H1 (cell line): ENCODE data around the gene IL23A.
"Not testable (repeated sequence)": the region's sequence is repeated elsewhere in the genome, so short reads cannot be mapped to it uniquely, and the experiment has no call there.

Source experiments
- CBX8 ChIP-seq: fragments of 300-800, 300-1000 bp; sonication (generic); IDR thresholded peaks from 2 replicates; pipeline ENCODE4 v1.7.1; 2016; ENCODE audit warnings: low read depth, low read length, borderline replicate concordance
- POLR2A ChIP-seq, 2 experiments: IDR thresholded peaks; 1 replicate in 1 of 2; 2 replicates in 1 of 2; pipeline ENCODE4 v1.6.1; 2011; ENCODE audit warnings: low read depth in 2 of 2, low read length in 2 of 2, mild to moderate bottlenecking in 2 of 2; ENCODE audit errors: control extremely low read depth in 1 of 2

DNA sequence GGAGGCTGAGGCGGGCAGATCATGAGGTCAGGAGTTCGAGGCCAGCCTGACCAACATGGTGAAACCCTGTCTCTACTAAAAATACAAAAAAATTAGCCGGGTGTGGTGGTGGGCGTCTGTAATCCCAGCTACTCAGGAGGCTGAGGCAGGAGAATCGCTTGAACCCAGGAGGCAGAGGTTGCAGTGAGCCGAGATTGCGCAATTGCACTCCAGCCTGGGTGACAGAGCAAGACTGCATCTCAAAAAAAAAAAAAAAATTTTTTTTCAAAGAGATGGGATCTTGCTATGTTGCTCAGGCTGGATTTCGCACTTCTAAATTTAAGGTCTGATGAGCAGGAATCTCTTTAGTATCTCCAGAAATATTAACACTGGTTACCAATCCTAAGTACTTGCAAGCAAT is 17.1 kb upstream of the IL23A start:
- TF ChIP-seq POLR2A (IDR thresholded peaks at IDR 0.05; ENCODE audit: control extremely low read depth in 1 of 2, low read depth in 2 of 2, low read length in 2 of 2); CBX8: not testable (repeated sequence)
